Peyer's patch (tissue), 4 donors: ENCODE results near the gene FAM78A. TPM values are rescaled to one million over a fixed set of nuclear protein-coding genes. Genes with fewer than 3 reads are reported as not detected.

ENCODE experiments used
- DNase-seq, 3 donors: peaks; one replicate each; pipeline ENCODE4 v3.0.0-alpha.2; 2017 to 2019
- H3K27ac ChIP-seq, 4 donors: fragments of 200-600 bp; sonication (generic); one replicate each; pipeline ENCODE4 v1.5.1; 2016 to 2019
- H3K27me3 ChIP-seq, 2 donors: fragments of 200-600 bp; sonication (generic); one replicate each; pipeline ENCODE4 v1.5.1; 2019
- H3K36me3 ChIP-seq, 3 donors: fragments of 200-600 bp; sonication (generic); one replicate each; pipeline ENCODE4 v1.5.1; 2016 to 2019
- H3K4me1 ChIP-seq, 4 donors: fragments of 200-600 bp; sonication (generic); one replicate each; pipeline ENCODE4 v1.5.1; 2016 to 2019
- H3K4me3 ChIP-seq, 4 donors: fragments of 200-600 bp; sonication (generic); 1 replicate in 3 of 4; 2 replicates in 1 of 4; pipeline ENCODE4 v1.5.1; 2016 to 2019; ENCODE audit warnings: mild to moderate bottlenecking in 1 of 4
- H3K9me3 ChIP-seq, 4 donors: fragments of 200-600 bp; sonication (generic); one replicate each; pipeline ENCODE4 v1.5.1; 2016 to 2019; ENCODE audit warnings: mild to moderate bottlenecking in 1 of 4
- POLR2A ChIP-seq, 2 donors: fragments of 450-650 bp; IDR thresholded peaks; one replicate each; pipeline ENCODE4 v1.5.1; 2017; ENCODE audit warnings: antibody characterized with exemption in 2 of 2, mild to moderate bottlenecking in 2 of 2, moderate library complexity in 2 of 2
- total RNA-seq, 4 donors: library from RNA; depleted of rRNA; stranded (reverse); fragments of >200 nt; gene quantifications; one replicate each; pipeline ENCODE4 v1.1.0, GENCODE V29; 2016
- TF ChIP-seq, protein P1 (sequence below), 6 experiments: fragments of 450-650 bp in 4 of 6; fragments of 200-600 bp in 2 of 6; sonication (generic) in 1 of 6; IDR thresholded peaks; one replicate each; pipeline ENCODE4 v1.5.1; 2017 to 2019; ENCODE audit warnings: antibody characterized with exemption in 6 of 6, mild to moderate bottlenecking in 3 of 6, moderate library complexity in 1 of 6

The FAM78A gene
- total RNA-seq, 4 donors from 2014 or later, result 0.95 to 8.3 (median 3.3) TPM

DNA sequence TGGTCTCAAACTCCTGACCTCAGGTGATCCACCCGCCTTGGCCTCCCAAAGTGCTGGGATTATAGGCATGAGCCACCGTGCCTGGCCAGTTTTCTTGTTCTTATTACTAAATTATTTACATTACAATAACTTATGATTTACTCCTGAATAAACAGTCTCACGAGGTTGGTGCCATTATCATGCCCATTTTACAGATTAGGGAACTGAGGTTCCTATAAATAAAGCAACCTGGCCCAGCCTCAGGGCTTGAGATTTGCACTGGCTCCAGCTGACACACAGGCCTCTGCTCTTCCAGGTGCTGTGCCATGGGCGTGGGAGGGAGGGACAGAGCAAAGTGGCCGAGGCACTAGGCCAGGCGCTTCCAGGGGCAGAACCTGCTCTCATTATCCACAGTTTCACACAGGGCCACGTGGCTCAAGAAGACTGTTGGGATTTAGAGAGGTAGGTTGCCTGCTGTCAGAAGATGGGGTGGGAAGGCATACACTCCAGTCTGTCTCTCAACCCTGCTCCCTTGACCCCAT lies 15.5 kb upstream of the FAM78A start:
- no peak overlapping the region for H3K27ac ChIP-seq

DNA sequence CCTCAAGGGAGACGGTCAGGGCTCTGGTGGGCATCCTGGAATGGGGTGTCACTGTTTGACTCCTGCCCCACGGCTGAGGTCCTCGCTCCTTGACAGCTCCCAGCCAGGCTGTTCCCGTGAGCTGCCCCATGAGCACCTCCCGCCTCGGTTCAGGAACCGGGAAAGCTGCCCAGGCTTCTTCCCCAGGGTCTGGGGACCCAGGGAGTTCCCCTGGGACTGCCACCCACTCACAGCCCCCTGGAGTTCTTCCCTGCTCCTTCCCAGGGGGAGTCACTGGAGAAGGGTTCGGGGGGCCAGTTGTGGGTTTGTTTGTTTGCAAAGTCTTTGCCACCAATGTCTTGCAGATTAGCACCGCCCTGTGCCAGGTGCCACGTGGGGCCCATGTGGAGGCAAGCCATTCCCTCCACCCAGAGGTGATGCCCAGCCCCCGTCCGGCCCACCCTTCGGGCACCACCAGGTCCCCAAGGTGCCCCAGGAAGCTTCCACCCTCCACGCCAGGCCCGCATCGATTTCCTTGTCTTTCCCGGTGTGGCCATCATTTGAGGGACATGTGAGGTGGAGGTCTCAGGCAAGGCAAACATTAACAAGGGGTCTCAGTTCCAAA lies 14.6 kb upstream of the FAM78A start:
- no peaks in the 10 kb centered on the region for H3K9me3 ChIP-seq
- H3K4me1 ChIP-seq, result no peaks in the 10 kb centered on the region
- H3K4me3 ChIP-seq, result peak overlapping the region in 1 of 4 donors; percentile 49
- peak in 1 of 3 donors; percentile 37 for DNase-seq
- no peaks in the 10 kb centered on the region for H3K36me3 ChIP-seq
- no peak overlapping the region for H3K27ac ChIP-seq
- H3K27me3 ChIP-seq, result no peaks in the 10 kb centered on the region
- no peak for TF ChIP-seq POLR2A (IDR thresholded peaks at IDR 0.05)
- TF ChIP-seq, protein P1, sequence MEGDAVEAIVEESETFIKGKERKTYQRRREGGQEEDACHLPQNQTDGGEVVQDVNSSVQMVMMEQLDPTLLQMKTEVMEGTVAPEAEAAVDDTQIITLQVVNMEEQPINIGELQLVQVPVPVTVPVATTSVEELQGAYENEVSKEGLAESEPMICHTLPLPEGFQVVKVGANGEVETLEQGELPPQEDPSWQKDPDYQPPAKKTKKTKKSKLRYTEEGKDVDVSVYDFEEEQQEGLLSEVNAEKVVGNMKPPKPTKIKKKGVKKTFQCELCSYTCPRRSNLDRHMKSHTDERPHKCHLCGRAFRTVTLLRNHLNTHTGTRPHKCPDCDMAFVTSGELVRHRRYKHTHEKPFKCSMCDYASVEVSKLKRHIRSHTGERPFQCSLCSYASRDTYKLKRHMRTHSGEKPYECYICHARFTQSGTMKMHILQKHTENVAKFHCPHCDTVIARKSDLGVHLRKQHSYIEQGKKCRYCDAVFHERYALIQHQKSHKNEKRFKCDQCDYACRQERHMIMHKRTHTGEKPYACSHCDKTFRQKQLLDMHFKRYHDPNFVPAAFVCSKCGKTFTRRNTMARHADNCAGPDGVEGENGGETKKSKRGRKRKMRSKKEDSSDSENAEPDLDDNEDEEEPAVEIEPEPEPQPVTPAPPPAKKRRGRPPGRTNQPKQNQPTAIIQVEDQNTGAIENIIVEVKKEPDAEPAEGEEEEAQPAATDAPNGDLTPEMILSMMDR (IDR thresholded peaks at IDR 0.05), result no peak

More for the DNA sequence above, 15.5 kb upstream of the FAM78A start:
- no peak for TF ChIP-seq POLR2A (IDR thresholded peaks at IDR 0.05)
- TF ChIP-seq, protein P1 (IDR thresholded peaks at IDR 0.05), result no peak
- H3K36me3 ChIP-seq, result no peaks in the 10 kb centered on the region
- no peaks in the 10 kb centered on the region for H3K27me3 ChIP-seq
- H3K4me1 ChIP-seq, result no peaks in the 10 kb centered on the region
- no peaks in the 10 kb centered on the region for H3K9me3 ChIP-seq
- H3K4me3 ChIP-seq, result no peak overlapping the region
- DNase-seq, result no peak

DNA sequence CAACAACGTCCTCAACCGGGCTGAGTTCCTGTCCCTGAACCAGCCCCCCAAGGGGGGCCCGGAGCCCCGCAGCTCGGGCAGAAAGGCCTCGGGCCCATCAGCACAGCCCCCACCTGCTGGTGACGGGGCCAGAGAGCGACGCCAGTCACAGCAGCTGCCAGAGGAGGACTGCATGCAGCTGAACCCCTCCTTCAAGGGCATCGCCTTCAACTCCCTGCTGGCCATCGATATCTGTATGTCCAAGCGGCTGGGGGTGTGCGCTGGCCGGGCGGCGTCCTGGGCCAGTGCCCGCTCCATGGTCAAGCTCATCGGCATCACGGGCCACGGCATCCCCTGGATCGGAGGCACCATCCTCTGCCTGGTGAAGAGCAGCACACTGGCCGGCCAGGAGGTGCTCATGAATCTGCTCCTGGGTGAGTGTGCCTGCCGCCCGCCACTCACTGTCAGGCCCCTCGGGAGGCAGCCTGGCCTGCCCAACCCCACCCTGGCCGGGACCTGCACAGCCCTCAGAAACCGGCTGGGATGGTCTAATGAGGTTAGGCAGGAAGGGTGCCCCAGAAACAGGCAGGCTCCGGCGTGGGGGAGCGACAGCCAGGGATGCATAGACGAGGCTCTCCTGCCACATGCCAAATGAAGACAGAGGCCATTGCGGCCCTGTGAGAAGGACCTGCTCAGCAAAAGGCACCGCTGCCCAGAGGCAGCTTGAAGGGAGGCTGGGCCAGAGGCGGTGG lies 13.9 kb upstream of the FAM78A start:
- peak in 1 of 3 donors; percentile 45 for DNase-seq
- TF ChIP-seq POLR2A (IDR thresholded peaks at IDR 0.05), result no peak
- TF ChIP-seq, protein P1 (IDR thresholded peaks at IDR 0.05), result no peak
- Histone ChIP-seq H3K36me3 (no peaks in the 10 kb centered on the region), H3K4me3 (peak overlapping the region; percentile 9 to 49 (median 33)), H3K4me1 (no peaks in the 10 kb centered on the region), H3K27ac (peak overlapping the region in 2 of 4 donors; percentile 3 to 43), H3K9me3 (no peaks in the 10 kb centered on the region), H3K27me3 (no peaks in the 10 kb centered on the region)

DNA sequence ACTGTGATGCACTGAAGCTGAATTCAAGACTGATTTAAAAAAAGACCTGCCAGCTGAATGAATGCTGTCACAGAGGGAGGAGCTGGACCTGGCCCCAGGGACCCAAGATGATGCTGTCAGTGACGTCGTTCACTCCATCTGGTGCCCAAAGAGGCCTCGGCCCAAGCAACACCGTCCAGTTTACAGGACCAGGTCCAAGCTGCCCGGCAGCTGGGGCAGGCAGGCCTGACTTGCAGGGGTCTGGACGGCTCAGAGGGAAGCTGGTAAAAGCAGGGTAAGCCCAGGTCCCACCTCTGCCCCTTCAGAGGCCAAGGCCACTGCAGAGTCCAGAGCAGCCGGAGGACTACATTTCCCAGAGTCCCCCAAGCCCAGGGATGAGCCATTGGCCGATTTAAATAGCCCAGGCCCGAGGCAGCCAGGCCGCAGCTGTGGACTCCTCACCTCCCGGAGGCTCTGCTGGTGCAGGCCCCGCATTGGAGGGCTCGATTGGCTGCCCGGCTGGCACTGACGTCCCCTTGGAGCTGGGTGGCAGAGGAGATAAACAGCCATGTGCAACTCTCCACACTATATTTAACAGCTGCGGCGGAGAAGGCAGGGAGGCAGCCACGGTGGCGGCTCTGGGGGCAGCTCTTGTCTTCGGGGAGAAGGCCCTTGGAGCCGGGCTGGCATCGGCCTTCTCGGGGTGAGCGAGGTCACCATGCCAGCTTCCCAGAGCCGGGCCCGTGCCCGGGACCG lies 13.2 kb upstream of the FAM78A start, which contains the start of gene PLPP7:
PLPP7 (plus strand) TSS at position 423 of the 735 bp plus-strand sequence; CDS start at position 698, 275 bp downstream.
- DNase-seq, result peak in 2 of 3 donors; percentile 25 to 49
- peak within 1 kb of the TSS in 2 of 4 donors; percentile 3 to 43 for H3K27ac ChIP-seq
- TF ChIP-seq, protein P1 (IDR thresholded peaks at IDR 0.05), result no peak
- no peak for TF ChIP-seq POLR2A (IDR thresholded peaks at IDR 0.05)
- H3K4me3 ChIP-seq, result peak within 1 kb of the TSS; percentile 9 to 49 (median 33)
- H3K9me3 ChIP-seq, result no peaks in the 10 kb centered on the region
- no peaks in the 10 kb centered on the region for H3K4me1 ChIP-seq
- no peaks in the 10 kb centered on the region for H3K27me3 ChIP-seq
- H3K36me3 ChIP-seq, result no peaks in the 10 kb centered on the region

DNA sequence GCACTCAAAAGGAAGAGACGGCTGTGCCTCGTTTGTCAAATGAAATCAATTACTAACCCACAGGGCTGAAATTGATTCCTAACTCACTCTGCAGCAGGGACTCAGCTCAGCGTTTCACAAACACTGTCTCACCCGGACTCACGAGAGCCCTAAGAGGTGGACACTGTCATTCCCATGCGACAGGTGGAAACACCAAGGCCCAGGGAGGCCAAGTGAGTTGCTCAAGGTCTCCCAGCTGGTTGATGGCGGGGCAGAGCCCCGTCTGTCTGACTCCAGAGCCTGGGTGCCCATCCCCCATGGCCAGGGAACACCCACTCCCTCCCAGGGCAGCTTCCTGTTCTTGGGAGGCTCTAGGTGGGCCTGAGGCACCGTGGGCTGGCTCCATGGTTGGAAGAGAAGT lies 11.9 kb upstream of the FAM78A start:
- TF ChIP-seq POLR2A (IDR thresholded peaks at IDR 0.05), result no peak
- TF ChIP-seq, protein P1 (IDR thresholded peaks at IDR 0.05), result no peak
- no peaks in the 10 kb centered on the region for H3K36me3 ChIP-seq

More for the DNA sequence above, 11.9 kb upstream of the FAM78A start:
- Histone ChIP-seq H3K27ac (no peak overlapping the region), H3K4me1 (no peaks in the 10 kb centered on the region), H3K4me3 (no peak overlapping the region), H3K27me3 (no peaks in the 10 kb centered on the region), H3K9me3 (no peaks in the 10 kb centered on the region)
- DNase-seq, result no peak
